22Rv1 (cell line): ENCODE results near the gene FTCD.

Experiments used
- ZFX ChIP-seq: fragments of 450-650 bp; IDR thresholded peaks from 2 replicates; pipeline ENCODE4 v1.6.1; 2017; ENCODE audit warnings: antibody characterized with exemption, borderline replicate concordance
- TF ChIP-seq, protein P1 (sequence below): fragments of 450-650 bp; IDR thresholded peaks from 2 replicates; pipeline ENCODE4 v1.5.1; 2017; ENCODE audit warnings: mild to moderate bottlenecking

DNA sequence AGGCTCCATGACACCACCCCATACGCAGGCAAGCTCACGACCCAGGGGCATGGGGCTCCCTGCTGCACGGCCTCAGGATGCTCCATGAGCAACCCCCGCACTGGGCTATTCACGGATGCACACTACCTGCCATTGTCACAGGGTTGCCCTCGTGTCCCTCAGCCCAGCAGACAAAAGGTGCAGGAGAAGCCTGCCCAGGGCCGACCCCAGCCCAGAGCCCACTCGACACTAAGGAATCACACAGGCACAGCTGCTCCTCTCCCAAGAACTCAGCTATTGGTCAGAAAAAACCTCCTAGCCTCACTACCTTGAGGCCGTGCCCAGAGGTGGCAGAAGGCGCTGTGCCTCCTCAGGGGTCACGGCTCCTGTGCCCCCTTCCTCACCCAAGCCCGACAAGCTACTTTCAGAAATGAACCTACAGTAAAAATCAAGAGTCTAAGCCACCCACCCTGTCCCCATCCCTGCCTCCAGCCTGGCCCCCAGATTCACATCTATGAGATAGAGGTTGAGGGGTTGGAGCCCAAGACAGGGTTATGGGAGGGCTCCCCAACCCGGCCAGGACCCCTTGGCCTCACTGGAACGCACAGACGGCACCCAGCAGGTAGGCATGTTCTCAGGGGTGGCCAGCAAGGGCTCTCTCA, 35.2 kb upstream of the FTCD start:
- TF ChIP-seq, protein P1, sequence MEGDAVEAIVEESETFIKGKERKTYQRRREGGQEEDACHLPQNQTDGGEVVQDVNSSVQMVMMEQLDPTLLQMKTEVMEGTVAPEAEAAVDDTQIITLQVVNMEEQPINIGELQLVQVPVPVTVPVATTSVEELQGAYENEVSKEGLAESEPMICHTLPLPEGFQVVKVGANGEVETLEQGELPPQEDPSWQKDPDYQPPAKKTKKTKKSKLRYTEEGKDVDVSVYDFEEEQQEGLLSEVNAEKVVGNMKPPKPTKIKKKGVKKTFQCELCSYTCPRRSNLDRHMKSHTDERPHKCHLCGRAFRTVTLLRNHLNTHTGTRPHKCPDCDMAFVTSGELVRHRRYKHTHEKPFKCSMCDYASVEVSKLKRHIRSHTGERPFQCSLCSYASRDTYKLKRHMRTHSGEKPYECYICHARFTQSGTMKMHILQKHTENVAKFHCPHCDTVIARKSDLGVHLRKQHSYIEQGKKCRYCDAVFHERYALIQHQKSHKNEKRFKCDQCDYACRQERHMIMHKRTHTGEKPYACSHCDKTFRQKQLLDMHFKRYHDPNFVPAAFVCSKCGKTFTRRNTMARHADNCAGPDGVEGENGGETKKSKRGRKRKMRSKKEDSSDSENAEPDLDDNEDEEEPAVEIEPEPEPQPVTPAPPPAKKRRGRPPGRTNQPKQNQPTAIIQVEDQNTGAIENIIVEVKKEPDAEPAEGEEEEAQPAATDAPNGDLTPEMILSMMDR: no peak
- no peak for TF ChIP-seq ZFX
